ENCODE data around the gene FOXC1. TPM values are rescaled to one million over a fixed set of nuclear protein-coding genes. Genes with fewer than 3 reads are reported as not detected.

Gene FOXC1
- total and polyA plus RNA-seq, 2 of the 13 experiments (the other 11 are each of a cell fraction or from before 2014, with no cell fraction given), result 0.44 to 0.55 TPM

- ChIA-PET POLR2A (no interaction called here), CTCF (ENCODE audit: low intra/inter-chr PET ratio, low total read pairs) (no interaction called here)
- DNase-seq (ENCODE audit: low spot score) (no peak), FAIRE-seq (no peak), ATAC-seq (no peak)
- 94% methylated on average over 56 of the region's 60 CpGs for WGBS (ENCODE audit: low lambda C conversion rate)
- Histone ChIP-seq H3K9me3 (ENCODE audit: low read length) (no peaks in the 10 kb centered on the region), H3K4me3 (replicated peaks in 1 of 3; ENCODE audit: insufficient read depth in 1 of 3, low read depth in 2 of 3, low read length in 3 of 3) (no peak overlapping the region), H3K4me1 (ENCODE audit: insufficient read depth, low read length) (peaks cover 13% of the 10 kb centered on the region), H3K27me3 (ENCODE audit: control insufficient read depth in 1 of 2, insufficient read depth in 2 of 2, low read length in 2 of 2) (peaks cover 0 to 9% of the 10 kb centered on the region in 2 experiments; a peak in 2 of 5 replicates), H4K20me1 (ENCODE audit: insufficient read depth, low read length) (no peaks in the 10 kb centered on the region), H3K36me3 (replicated peaks in 1 of 2; ENCODE audit: control insufficient read depth in 1 of 2, insufficient read depth in 2 of 2, low read length in 2 of 2) (no peaks in the 10 kb centered on the region), H3K9ac (ENCODE audit: insufficient read depth, low read depth, low read length) (no peak overlapping the region), H3K79me2 (ENCODE audit: insufficient read depth, low read length) (no peaks in the 10 kb centered on the region), H3K27ac (ENCODE audit: extremely low read length, insufficient read depth, low read length) (no peak overlapping the region), H3K4me2 (ENCODE audit: low read depth, low read length) (no peak overlapping the region), H2AFZ (ENCODE audit: low read length) (no peak overlapping the region)
- no peak for TF ChIP-seq SP5 (CRISPR knock-in tag; IDR thresholded peaks at IDR 0.05; ENCODE audit: borderline replicate concordance, low read depth)
- TF ChIP-seq AGO2 (optimal IDR thresholded peaks at IDR 0.05; ENCODE audit: low read depth, low read length), result peak; percentile 74
- TF ChIP-seq SPEN (CRISPR knock-in tag; IDR thresholded peaks at IDR 0.05; ENCODE audit: low read depth), result no peak
- intact Hi-C loops (cut with micrococcal nuclease; ENCODE audit: unreplicated experiment) (no loop called here), in situ Hi-C loops (cut with HindIII; ENCODE audit: extremely low pct_ligation_motif_present, low pct_unique_long_range_greater_than_20kb) (no loop called here)
- no TSS peak for BruUV-seq (replicated peaks)
Observed at GRCh38 chr6:1613688-1614447, 4.2 kb downstream of the FOXC1 start.

GRCh38 chr6:1614448-1615150, 4.9 kb downstream of the FOXC1 start:
- FAIRE-seq, result no peak
- no peaks in the 10 kb centered on the region for H3K36me3 ChIP-seq (replicated peaks in 1 of 2; ENCODE audit: control insufficient read depth in 1 of 2, insufficient read depth in 2 of 2, low read length in 2 of 2)
- no peak overlapping the region for H2AFZ ChIP-seq (ENCODE audit: low read length)
- H3K27me3 ChIP-seq (ENCODE audit: control insufficient read depth in 1 of 2, insufficient read depth in 2 of 2, low read length in 2 of 2), result peaks cover 0 to 4% of the 10 kb centered on the region in 2 experiments; a peak in 2 of 5 replicates
- POLR2A ChIA-PET, result no interaction called here
- no peak for DNase-seq (ENCODE audit: low spot score)
- no peak for ATAC-seq
- TF ChIP-seq HNRNPK (IDR thresholded peaks at IDR 0.05; ENCODE audit: low read depth, low read length, poor library complexity, severe bottlenecking) (peak; percentile 17), ZNF543 (CRISPR knock-in tag; IDR thresholded peaks at IDR 0.05) (no peak)
- CTCF ChIA-PET (ENCODE audit: low intra/inter-chr PET ratio, low total read pairs), result no interaction called here
- H3K9ac ChIP-seq (ENCODE audit: insufficient read depth, low read depth, low read length), result no peak overlapping the region
- H3K4me2 ChIP-seq (ENCODE audit: low read depth, low read length), result no peak overlapping the region
- in situ Hi-C loops (cut with HindIII; ENCODE audit: extremely low pct_ligation_motif_present, low pct_unique_long_range_greater_than_20kb) (no loop called here), intact Hi-C loops (cut with micrococcal nuclease; ENCODE audit: unreplicated experiment) (no loop called here)
- BruUV-seq (replicated peaks), result no TSS peak
- H3K79me2 ChIP-seq (ENCODE audit: insufficient read depth, low read length), result no peaks in the 10 kb centered on the region
- H4K20me1 ChIP-seq (ENCODE audit: insufficient read depth, low read length), result no peaks in the 10 kb centered on the region
- H3K27ac ChIP-seq (ENCODE audit: extremely low read length, insufficient read depth, low read length), result no peak overlapping the region
- no peak overlapping the region for H3K4me3 ChIP-seq (replicated peaks in 1 of 3; ENCODE audit: insufficient read depth in 1 of 3, low read depth in 2 of 3, low read length in 3 of 3)
- 97% methylated on average over 81 of the region's 85 CpGs for whole genome bisulfite sequencing (ENCODE audit: low lambda C conversion rate)
- H3K4me1 ChIP-seq (ENCODE audit: insufficient read depth, low read length), result peaks cover 7% of the 10 kb centered on the region
- H3K9me3 ChIP-seq (ENCODE audit: low read length), result no peaks in the 10 kb centered on the region

All from HepG2 (cell line).